Measurements from ENCODE around the gene HTT-AS.

Gene HTT-AS

GRCh38 chr4:3091464-3091863 lies 17.1 kb upstream of the HTT-AS start:
- peaks cover 74% of the 10 kb centered on the region for H3K36me3 ChIP-seq (replicated peaks; ENCODE audit: low read depth, low read length)
- peaks cover 10% of the 10 kb centered on the region for H4K20me1 ChIP-seq (ENCODE audit: insufficient read depth, low read length)
- no peak overlapping the region for H3K9ac ChIP-seq (ENCODE audit: low read length)
- H3K9me3 ChIP-seq (ENCODE audit: insufficient read depth, low read length), result no peaks in the 10 kb centered on the region
- H3K4me3 ChIP-seq (ENCODE audit: low read length), result no peak overlapping the region
- peaks cover 7% of the 10 kb centered on the region for H3K4me1 ChIP-seq (ENCODE audit: low read length)
- TF ChIP-seq CTCF (IDR thresholded peaks at IDR 0.05; ENCODE audit: low read depth, low read length) (no peak), EZH2phosphoT487 (IDR thresholded peaks at IDR 0.05; ENCODE audit: low read depth) (no peak)
- H3K27me3 ChIP-seq (ENCODE audit: low read depth, low read length), result no peaks in the 10 kb centered on the region
- H3K4me2 ChIP-seq (ENCODE audit: low read length), result no peak overlapping the region
- H2AFZ ChIP-seq (ENCODE audit: low read depth, low read length), result no peak overlapping the region
- H3K79me2 ChIP-seq (ENCODE audit: low read length), result peaks cover 61% of the 10 kb centered on the region
- no peak overlapping the region for H3K27ac ChIP-seq (ENCODE audit: low read length)

- Histone ChIP-seq H3K36me3 (replicated peaks; ENCODE audit: low read depth, low read length) (peaks cover 54% of the 10 kb centered on the region), H3K4me2 (ENCODE audit: low read length) (no peak overlapping the region), H3K9ac (ENCODE audit: low read length) (no peak overlapping the region), H2AFZ (ENCODE audit: low read depth, low read length) (no peak overlapping the region), H3K9me3 (ENCODE audit: insufficient read depth, low read length) (no peaks in the 10 kb centered on the region), H3K4me1 (ENCODE audit: low read length) (peaks cover 48% of the 10 kb centered on the region), H3K4me3 (ENCODE audit: low read length) (no peak overlapping the region), H3K79me2 (ENCODE audit: low read length) (peaks cover 91% of the 10 kb centered on the region), H3K27me3 (ENCODE audit: low read depth, low read length) (no peaks in the 10 kb centered on the region), H4K20me1 (ENCODE audit: insufficient read depth, low read length) (peaks cover 33% of the 10 kb centered on the region), H3K27ac (ENCODE audit: low read length) (no peak overlapping the region)
- TF ChIP-seq CTCF (IDR thresholded peaks at IDR 0.05; ENCODE audit: low read depth, low read length), result no peak
- TF ChIP-seq EZH2phosphoT487 (IDR thresholded peaks at IDR 0.05; ENCODE audit: low read depth), result no peak
These were observed 12.9 kb upstream of the HTT-AS start for GRCh38 chr4:3087115-3087797.

GRCh38 chr4:3085948-3086670 lies 11.8 kb upstream of the HTT-AS start:
- no peaks in the 10 kb centered on the region for H3K27me3 ChIP-seq (ENCODE audit: low read depth, low read length)
- H3K4me1 ChIP-seq (ENCODE audit: low read length), result peaks cover 54% of the 10 kb centered on the region
- peak overlapping the region; percentile 84 for H3K27ac ChIP-seq (ENCODE audit: low read length)
- no peak overlapping the region for H2AFZ ChIP-seq (ENCODE audit: low read depth, low read length)
- H3K9ac ChIP-seq (ENCODE audit: low read length), result peak overlapping the region; percentile 41
- peaks cover 48% of the 10 kb centered on the region for H3K36me3 ChIP-seq (replicated peaks; ENCODE audit: low read depth, low read length)
- peaks cover 38% of the 10 kb centered on the region for H4K20me1 ChIP-seq (ENCODE audit: insufficient read depth, low read length)
- peak overlapping the region; percentile 59 for H3K4me2 ChIP-seq (ENCODE audit: low read length)
- H3K4me3 ChIP-seq (ENCODE audit: low read length), result peak overlapping the region; percentile 48
- no peak for TF ChIP-seq EZH2phosphoT487 (IDR thresholded peaks at IDR 0.05; ENCODE audit: low read depth)
- no peak for TF ChIP-seq CTCF (IDR thresholded peaks at IDR 0.05; ENCODE audit: low read depth, low read length)
- peaks cover 99% of the 10 kb centered on the region for H3K79me2 ChIP-seq (ENCODE audit: low read length)
- H3K9me3 ChIP-seq (ENCODE audit: insufficient read depth, low read length), result no peaks in the 10 kb centered on the region

- peaks cover 100% of the 10 kb centered on the region for H3K79me2 ChIP-seq (ENCODE audit: low read length)
- no peaks in the 10 kb centered on the region for H3K9me3 ChIP-seq (ENCODE audit: insufficient read depth, low read length)
- no peak overlapping the region for H3K9ac ChIP-seq (ENCODE audit: low read length)
- no peak overlapping the region for H3K4me3 ChIP-seq (ENCODE audit: low read length)
- no peaks in the 10 kb centered on the region for H3K27me3 ChIP-seq (ENCODE audit: low read depth, low read length)
- TF ChIP-seq EZH2phosphoT487 (IDR thresholded peaks at IDR 0.05; ENCODE audit: low read depth), result no peak
- no peak for TF ChIP-seq CTCF (IDR thresholded peaks at IDR 0.05; ENCODE audit: low read depth, low read length)
- no peak overlapping the region for H3K27ac ChIP-seq (ENCODE audit: low read length)
- H4K20me1 ChIP-seq (ENCODE audit: insufficient read depth, low read length), result peaks cover 53% of the 10 kb centered on the region
- H3K4me2 ChIP-seq (ENCODE audit: low read length), result peak overlapping the region; percentile 1; the same call in 1 of the 2 replicates
- H3K4me1 ChIP-seq (ENCODE audit: low read length), result peaks cover 70% of the 10 kb centered on the region
- H2AFZ ChIP-seq (ENCODE audit: low read depth, low read length), result no peak overlapping the region
- H3K36me3 ChIP-seq (replicated peaks; ENCODE audit: low read depth, low read length), result peaks cover 46% of the 10 kb centered on the region
These were observed 9.4 kb upstream of the HTT-AS start for GRCh38 chr4:3083732-3084131.
